MM.1S (cell line): ENCODE results near the gene PDE4B.

Experiments used
- CTCF ChIP-seq: fragments of 300-600 bp; sonication (generic); IDR thresholded peaks from 2 replicates; pipeline ENCODE4 v1.5.1; 2016; ENCODE audit warnings: antibody characterized with exemption, low read length, mixed read lengths
- EZH2 ChIP-seq: fragments of 300-600 bp; sonication (generic); optimal IDR thresholded peaks from 2 replicates; pipeline ENCODE3; 2017; ENCODE audit warnings: low read depth, mild to moderate bottlenecking, antibody characterized with exemption, low read length, mixed read lengths
- EZH2phosphoT487 ChIP-seq: fragments of 300-600 bp; sonication (generic); IDR thresholded peaks from 2 replicates; pipeline ENCODE4 v1.6.1; 2018; ENCODE audit warnings: antibody characterized with exemption, low read length

- no peak for TF ChIP-seq EZH2phosphoT487
- TF ChIP-seq CTCF, result no peak
- no peak for TF ChIP-seq EZH2
These were observed 28.3 kb downstream of the PDE4B start for GRCh38 chr1:65820983-65821382.
